Measurements from ENCODE around the gene LOXHD1.
A peak's percentile ranks its signal among the peaks of the same experiment; 100 is the strongest.

Gene LOXHD1

GRCh38 chr18:46542545-46542944 is 114.5 kb downstream of the LOXHD1 start:
- DNase-seq (ENCODE audit: low read depth, low spot score) = no peak

GRCh38 chr18:46541626-46542189 is 115.3 kb downstream of the LOXHD1 start:
- no peak for DNase-seq (ENCODE audit: low read depth, low spot score)

DNA sequence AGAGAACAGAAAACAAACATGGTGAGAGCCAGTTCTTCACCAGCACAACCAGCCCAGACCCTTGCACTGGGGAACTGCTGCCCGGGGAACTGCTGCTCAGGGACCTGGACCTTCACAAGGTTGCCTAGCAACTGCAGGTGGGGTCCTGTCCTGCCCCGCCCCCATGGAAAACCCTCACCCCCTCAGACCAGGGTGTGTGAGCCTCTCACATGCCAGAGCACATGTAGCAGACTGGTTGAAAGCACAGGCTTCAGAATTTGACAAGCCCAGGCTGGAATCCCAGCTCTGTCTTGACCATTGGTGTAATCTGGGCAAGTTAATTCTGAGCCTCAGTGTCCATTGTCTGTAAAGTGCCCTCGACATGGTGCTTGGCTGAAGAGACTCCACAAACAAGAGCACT is 118.6 kb downstream of the LOXHD1 start:
- no peak for DNase-seq (ENCODE audit: low read depth, low spot score)

GRCh38 chr18:46536215-46536874 is 120.7 kb downstream of the LOXHD1 start:
- DNase-seq (ENCODE audit: low read depth, low spot score) = no peak

- DNase-seq (ENCODE audit: low read depth, low spot score) = no peak
These were observed 125.5 kb downstream of the LOXHD1 start for GRCh38 chr18:46531482-46531881.

DNA sequence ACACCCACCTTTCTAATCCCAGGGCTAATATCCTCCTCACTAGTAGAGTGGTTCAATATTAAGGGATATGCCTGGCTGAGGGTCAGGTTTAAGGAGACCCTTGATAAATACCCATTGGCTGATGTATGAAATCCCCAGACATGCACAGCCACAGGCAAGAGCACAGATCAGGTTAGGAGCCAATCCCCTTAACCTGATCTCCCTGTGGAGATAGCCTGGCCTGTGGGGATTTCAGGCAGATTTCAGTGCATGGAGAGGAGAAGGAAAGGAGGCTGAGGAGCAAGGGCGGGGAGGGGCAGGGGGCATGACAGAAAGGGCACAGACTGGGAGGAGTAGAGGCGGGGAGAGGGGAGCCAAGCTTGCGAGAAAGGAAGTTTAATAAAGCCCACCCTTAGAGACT is 129.0 kb downstream of the LOXHD1 start:
- no peak for DNase-seq (ENCODE audit: low read depth, low spot score)

DNA sequence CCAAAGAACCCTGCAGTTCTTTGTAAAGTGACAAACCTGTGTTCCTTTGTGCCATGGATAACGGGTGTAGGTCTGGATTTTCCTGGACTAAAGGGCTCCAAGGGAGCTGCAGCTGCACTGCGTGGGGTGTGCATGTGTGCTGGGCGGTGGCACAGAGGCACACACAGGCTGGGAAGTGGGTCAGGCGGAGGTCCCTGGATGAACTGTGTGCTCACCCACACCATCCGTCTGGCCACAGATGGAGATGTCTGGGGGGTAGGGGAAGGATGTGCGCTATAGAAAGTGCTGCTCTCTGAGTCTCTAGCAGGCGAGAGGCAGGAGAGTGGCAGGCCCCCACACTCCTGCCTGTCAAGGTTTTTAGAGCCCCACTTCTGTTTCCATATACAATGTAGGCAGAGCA is 137.2 kb downstream of the LOXHD1 start:
- DNase-seq (ENCODE audit: low read depth, low spot score) = no peak

DNA sequence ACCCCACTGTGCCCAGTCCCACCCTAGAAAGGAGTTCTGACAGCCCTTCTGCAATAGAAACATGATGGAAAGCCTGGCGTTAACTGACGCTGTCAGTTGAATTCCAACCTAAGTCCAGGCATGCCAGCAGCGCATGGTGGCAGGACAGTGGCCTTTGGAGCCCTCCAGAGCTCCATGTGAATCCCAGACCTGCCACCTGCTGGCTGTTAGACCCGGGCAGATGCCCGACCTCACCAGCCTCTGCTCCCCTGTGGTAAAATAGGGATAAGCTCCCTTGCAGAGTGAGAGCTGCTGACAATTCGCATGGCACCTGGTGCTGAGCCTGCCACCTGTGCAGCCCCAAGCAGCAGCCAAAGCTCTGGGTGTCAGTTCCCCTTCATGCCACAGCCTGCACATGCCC is 138.6 kb downstream of the LOXHD1 start:
- DNase-seq (ENCODE audit: low read depth, low spot score) = no peak

DNA sequence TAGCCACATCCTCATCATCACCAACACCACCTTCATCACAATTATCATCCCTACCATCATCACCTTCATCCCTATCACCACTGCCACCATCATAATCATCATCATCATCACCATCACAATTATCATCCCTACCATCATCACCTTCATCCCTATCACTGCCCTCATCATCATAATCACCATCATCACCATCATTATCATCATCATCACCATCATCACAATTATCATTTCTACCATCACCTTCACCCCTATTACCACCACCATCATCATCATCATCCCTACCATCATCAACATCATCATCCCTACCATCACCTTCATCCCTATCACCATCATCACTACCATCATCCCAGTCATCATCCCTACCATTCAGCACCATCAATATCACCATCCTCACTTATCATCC is 140.5 kb downstream of the LOXHD1 start:
- DNase-seq (ENCODE audit: low read depth, low spot score) = no peak

DNA sequence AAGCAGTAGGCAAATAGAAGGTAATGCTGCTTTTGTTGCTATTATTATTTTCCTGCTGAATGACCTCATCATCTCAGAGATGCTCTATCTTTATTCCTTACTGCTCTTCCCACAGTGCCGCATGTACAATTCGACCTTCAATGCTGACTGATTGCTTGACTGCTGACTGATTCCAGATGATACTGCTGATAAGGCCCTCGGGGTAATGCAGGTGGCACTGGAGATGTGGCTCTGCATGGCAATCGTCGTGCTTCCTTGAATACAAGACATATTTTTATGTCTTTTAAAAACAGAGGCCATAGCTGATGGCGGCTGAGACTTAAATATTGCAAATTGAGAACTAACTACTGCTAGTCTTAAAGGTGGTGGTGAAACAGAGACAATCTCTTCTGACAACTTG is 146.6 kb downstream of the LOXHD1 start:
- no peak for DNase-seq (ENCODE audit: low read depth, low spot score)

- DNase-seq (ENCODE audit: low read depth, low spot score) = no peak
These were observed 147.5 kb downstream of the LOXHD1 start for GRCh38 chr18:46509530-46509929.

- no peak for DNase-seq (ENCODE audit: low read depth, low spot score)
These were observed 149.9 kb downstream of the LOXHD1 start for GRCh38 chr18:46506974-46507586.

DNA sequence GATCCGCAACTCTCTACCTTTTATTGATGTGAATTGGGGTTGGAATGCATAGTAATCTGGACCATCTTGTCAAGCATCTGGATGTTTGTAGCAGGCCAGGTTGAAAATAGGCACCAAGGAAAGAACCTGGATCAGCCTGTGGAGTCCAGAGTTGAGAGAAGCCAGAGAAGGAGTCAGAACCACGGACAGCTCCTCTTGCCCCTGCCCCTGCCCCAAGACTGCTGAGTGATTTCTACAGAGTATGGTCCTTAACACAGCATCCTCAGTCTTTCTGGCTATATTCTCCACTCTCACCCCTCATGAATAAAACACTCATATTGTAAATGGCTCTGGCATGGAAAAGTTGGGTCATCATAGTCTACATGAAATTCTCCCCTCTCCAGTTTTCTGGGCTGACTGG is 154.6 kb downstream of the LOXHD1 start:
- DNase-seq (ENCODE audit: low read depth, low spot score) = no peak

- DNase-seq (ENCODE audit: low read depth, low spot score) = no peak
These were observed 159.9 kb downstream of the LOXHD1 start for GRCh38 chr18:46497129-46497528.

- DNase-seq (ENCODE audit: low read depth, low spot score) = no peak
These were observed 168.4 kb downstream of the LOXHD1 start for GRCh38 chr18:46488471-46489213.

DNA sequence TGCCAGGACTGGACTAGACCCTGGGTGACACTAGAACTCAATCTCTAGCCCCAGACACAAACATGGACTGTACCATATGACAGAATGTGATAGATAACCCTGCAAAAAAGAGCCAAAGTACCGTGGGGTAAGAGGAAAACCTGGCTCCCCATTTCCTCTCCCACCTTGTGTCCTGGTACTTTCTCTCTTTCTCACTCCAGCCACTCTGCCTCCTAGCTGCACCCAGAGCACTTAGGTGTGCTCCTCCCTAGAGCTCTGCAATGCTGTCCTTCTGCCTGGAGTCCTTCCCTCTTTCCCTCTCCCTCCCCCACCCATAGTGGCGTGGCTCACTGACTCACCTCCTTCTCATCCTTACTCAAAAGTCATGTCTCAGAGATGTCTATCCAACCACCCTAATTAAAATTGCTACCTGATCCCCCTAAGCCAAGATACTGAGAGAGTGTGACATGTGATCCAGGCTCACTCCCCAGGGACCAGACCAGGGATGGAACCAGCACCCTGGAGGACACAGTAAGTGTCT is 171.3 kb downstream of the LOXHD1 start:
- no peak for DNase-seq (ENCODE audit: low read depth, low spot score)

DNA sequence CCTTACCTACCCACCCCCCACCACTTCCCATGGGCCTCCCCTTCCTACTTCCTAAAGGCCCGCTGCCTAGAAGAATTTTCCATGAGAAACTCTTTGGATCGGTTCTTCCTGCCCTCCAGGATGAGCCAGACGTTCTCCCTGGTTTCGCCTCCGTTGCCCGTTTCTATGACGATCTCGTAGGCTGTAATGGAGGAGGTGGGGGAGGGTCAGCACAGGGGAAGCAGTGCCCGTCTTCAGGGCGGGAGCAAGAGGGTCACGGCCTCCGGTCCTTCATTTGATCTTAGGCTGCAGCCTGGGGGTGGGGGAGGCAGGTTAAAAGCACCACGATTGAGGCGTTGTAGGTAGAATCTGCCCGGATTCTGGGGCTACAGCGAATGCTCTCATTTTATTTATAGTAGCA is 172.0 kb downstream of the LOXHD1 start:
- DNase-seq (ENCODE audit: low read depth, low spot score) = no peak

DNA sequence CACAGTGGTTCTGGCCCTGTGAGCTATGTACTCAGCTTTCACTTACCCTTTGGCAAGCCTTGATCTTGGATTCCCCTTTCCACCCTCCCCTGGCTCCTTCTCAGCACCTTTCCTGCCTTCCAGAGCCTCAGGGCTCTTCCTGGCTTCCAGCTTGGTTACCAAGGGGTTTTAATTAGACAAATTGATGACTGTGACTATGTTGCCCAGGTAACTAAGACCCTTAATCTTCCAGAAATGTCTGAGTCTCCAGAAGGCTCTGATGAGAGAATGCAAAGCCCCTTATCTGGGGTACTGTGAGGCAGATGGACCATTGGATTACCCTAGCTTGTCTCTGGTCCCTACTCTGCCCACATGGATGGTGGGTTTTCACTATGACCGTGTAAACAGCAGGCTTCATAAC is 174.2 kb downstream of the LOXHD1 start:
- no peak for DNase-seq (ENCODE audit: low read depth, low spot score)

- no peak for DNase-seq (ENCODE audit: low read depth, low spot score)
These were observed 175.2 kb downstream of the LOXHD1 start for GRCh38 chr18:46481847-46482245.

GRCh38 chr18:46481048-46481846 is 175.8 kb downstream of the LOXHD1 start:
- DNase-seq (ENCODE audit: low read depth, low spot score) = peak; percentile 20

DNA sequence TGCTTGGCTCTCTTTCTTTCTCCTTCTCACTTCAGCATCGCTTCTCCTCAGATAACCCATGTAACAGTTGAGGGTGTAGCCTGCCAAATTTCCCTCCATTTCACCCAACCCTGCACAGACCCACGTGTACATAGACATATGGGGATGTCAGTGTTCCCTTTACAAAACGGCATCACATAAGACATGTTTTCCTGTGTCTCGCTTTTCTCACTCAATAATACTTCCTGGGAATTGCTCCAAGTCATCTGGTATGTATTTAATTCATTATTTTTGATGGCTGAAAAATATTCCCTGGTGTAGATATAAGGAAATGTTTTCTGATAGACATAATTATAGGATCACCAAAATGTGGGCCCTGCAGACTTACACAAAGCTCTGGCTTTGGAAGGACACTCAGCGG is 176.8 kb downstream of the LOXHD1 start:
- DNase-seq (ENCODE audit: low read depth, low spot score) = no peak

DNA sequence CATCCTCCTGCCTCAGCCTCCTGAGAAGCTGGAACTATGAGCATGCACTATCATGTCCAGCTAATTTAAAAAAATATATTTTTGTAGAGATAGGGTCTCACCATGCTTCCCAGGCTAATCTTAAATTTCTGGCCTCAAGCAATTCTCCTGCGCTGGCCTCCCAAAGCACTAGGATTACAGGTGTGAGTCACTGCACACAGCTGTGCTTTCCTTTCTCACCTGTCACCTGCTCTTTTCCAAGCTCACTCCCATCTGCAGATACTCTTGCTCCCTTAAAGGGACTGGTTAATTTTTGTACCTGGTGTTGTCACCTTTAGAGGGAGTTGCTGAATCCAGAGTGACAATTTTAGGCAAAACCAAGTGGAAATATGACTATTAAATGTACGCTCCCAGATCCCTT is 178.2 kb downstream of the LOXHD1 start:
- DNase-seq (ENCODE audit: low read depth, low spot score) = no peak
